Middle frontal gyrus (tissue), 1 donor: ENCODE measurements around the gene GAS7.
"Not testable (repeated sequence)": the region's sequence is repeated elsewhere in the genome, so short reads cannot be mapped to it uniquely, and the experiment has no call there.

Source experiments
- DNase-seq: peaks from one replicate; pipeline ENCODE4 v3.0.0-alpha.2; 2015; ENCODE audit warnings: low spot score; ENCODE audit errors: extremely low spot score

GAS7 gene

DNA sequence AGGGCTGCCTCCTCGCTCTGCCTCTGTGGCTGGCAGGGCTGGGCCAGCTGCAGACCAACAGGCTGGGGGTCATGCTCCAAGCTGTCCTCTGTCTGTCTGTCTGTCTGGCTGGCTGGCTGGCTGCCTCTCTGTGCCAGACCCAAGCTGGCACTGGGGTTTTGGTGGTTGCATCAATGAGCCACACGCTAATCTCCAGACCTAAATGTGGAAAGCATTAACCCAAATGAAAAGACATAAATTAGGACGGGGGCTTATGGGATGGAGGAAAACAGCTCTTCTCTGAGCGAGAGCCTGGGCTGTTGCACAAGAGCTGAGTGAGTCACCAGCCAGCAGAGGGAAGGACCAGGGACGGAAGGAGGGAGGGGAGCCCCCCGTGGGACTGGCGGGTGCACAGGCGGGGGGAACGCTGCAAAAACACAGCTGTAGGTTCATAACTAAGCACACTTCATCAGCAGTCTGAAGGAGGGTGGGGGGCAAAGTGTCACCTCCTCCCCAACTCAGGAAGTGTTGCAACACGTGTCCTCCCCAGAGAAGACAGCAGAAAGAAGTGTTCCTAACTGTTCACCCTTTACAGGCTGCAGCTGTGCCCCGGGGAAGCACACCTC lies 83.4 kb downstream of the GAS7 start:
- no peak for DNase-seq

DNA sequence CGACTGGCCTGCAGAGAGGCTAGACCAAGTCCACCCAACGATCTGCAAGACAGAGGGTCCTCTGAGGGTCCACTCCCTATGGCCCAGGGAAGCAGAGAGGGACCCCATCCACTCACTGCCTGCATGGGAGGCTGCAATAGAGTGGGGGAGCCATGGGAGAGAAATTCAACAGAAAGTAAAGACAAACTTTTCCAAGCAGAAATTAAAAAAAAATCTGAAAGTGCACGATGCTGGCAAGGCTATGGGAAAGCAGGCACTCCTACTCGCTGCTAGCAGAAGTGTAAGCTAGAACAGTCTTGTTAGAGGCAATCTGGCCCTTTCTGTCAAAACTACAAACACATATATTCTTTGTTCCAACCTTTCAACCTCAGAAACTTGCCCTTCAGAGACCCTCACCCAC lies 85.4 kb downstream of the GAS7 start:
- DNase-seq, result no peak

DNA sequence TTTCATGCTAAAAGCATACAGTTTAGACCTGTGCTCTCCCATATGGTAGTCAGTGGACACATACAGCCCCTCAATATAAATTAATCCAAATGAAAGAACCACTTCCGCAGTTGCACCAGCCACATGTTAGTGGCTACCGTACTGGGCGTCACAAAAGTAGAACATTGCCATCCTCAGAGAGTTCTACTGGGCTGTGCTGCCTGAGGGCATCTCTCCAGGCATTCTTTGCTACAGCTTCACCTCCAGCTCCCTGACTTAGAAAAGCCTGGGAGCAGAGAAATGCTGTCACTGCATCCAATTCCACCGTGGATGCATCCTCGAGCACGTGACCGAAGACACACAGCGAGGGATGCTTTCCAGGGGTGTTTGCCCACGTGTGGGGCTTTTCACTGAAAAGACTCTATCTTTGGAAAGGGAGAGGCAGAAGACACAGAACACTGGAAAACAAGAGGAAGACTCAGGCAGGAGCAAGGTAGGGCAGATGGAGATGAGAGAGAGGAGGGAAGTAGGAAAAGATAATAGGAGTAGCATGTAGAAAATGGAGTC lies 86.4 kb downstream of the GAS7 start:
- no peak for DNase-seq

DNA sequence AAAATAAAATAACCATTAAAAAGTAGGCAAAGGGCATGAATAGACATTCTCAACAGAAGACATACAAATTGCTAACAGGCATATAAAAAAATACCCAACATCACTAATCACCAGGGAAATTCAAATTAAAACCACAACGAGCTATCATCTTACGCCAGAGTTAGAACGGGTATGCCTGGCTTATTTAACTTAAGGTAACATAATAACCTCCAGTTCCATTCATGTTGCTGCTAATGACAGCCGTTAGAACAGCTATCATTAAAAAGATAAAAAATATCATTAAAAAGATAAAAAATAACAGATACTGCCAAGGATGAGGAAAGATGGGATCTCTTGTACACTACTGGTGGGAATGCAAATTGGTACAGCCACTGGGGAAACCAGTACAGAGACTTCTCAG lies 89.3 kb downstream of the GAS7 start:
- DNase-seq, result no peak

DNA sequence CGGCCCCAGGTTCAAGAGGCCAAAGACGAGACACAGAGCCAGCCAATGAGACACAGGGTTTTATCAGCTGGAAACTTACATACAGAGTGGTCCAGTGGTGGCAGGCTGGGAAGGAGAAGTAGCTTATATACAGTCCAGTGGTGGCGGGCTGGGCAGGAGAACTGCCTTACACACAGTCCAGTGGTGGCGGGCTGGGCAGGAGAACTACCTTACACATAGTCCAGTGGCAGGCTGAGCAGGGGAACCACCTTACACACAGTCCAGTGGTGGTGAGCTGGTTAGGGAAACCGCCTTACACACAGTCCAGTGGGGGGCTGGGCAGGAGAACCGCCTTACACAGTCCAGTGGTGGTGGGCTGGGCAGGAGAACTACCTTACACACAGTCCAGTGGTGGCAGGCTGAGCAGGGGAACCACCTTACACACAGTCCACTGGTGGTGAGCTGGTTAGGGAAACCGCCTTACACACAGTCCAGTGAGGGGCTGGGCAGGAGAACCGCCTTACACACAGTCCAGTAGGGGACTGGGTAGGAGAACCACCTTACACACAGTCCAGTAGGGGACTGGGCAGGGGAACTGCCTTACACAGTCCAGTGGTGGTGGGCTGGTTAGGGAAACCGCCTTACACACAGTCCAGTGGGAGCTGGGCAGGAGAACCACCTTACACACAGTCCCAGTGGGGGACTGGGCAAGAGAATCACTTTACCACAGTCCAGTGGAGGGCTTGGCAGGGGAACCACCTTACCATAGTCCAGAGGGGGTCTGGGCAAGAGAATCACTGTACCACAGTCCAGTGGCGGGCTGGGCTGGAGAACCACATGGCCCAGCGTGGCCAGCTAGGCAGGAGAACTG lies 90.9 kb downstream of the GAS7 start:
- DNase-seq, result no peak

DNA sequence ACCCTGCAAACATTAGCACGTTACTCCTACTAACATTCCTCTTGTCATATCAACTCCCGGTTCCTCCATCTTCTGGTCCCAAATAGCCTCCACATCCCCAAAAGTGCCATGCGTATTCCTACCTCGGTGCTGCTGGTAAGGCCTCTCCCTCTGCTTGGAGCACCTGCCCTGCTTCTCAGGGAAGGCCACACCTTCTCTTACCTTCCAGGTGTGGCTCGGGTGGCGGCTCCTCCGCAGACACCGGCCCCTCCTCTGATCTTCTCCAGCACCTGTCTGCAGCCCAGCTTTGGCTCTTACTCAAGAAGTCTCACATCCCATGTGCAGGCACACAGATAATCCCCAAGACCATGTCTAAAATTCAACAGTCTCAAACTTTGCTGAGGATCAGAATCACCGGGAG lies 92.3 kb downstream of the GAS7 start:
- DNase-seq, result no peak

DNA sequence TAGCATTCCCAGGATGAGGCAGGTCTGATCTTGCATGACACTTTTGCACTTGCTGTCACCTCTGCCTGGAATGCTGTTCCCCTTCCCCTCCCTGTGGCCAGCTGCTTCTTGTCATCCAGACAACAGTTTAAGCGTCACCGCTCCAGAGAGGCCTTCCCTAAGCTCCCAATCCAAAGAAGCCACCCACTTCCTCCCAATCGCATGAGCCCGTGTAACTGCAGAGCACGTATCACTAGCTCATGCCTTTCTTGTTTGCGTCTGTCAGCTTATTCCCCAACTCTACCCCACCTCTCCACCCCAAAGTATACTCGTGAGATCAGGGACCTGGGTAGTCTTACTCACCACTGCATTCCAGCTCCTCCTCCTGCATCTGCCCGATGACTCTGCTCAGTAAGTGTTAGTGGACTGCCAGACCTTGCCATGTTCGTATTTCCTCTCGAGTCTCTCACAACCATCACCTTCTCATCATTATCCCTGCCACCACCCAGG lies 92.8 kb downstream of the GAS7 start:
- no peak for DNase-seq

DNA sequence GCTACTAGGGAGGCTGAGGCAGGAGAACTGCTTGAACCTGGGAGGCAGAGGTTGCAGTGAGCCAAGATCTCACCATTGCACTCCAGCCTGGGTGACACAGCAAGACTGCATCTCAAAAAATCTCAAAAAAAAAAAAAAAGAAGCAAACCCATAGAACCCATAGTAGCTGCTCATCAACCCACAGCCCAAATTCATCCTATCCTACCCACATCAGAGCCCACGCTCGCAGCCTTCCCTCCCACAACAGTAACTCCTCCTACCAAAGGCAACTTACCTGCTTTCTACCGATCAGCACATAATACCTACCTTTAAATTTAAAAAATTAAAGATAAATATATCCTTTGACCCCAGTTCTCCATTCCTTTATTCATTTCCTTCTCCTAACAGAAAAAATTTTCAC lies 94.7 kb downstream of the GAS7 start:
- no peak for DNase-seq

DNA sequence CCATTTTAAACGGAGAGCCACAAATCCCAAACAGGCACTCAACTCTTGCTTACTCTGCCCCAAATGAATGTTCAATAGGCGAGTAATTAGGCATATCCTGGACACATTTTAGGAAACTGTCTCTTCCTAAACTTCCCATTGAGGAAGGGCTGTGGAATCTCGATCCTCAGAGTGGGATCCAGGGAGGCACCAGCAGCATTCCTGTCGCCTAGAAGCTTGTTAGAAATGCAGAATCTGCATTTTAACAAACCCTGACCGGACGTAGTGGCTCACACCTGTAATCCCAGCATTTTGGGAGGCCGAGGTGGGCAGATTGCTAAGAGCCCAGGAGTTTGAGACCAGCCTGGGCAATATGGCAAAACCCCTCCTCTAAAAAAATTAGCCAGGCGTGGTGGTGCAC lies 95.6 kb downstream of the GAS7 start:
- DNase-seq, result no peak

DNA sequence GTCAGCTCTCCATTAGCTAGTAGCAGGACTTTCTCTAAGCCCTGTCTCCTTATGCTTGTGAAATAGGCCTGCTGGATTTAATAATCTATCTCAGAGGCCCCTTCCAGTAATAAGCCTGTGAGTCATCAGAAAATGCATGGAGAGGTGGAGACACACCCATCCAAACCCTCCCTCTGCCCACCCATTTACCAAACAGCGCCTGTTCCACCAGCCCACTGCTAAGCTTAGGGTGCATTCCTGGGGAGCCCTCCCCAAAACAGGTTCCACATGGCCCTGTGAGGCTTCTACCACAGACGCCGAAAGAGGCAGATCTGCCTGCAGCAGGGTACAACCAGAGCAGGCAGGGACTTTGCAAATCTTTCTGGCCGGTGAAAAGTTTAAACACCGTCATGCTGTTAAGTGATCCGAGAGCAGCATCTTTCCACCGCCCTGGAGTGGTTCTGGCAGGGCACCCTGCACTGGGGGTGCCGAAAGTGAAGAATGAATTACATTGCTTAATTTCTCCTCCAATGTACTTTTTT lies 99.3 kb downstream of the GAS7 start:
- DNase-seq, result no peak

DNA sequence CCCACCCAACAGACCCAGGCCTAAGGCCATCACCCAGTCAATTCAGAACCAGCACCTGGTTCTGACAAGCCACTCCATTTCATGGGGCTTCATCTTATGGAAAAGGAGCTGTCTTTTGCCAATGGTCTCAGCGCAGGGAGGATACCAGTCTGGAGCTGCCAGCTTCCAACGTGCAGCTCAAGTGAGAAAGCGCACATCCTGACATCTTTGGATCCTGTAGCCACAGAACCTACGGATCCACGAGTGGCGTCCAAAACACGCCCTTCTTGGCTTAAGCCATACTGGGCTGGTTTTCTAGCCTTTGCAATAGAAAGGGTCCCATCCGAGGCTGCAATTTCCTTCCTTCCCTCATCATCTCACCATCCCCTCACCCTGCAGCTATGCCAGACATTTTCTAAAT lies 101.8 kb downstream of the GAS7 start:
- DNase-seq, result no peak

DNA sequence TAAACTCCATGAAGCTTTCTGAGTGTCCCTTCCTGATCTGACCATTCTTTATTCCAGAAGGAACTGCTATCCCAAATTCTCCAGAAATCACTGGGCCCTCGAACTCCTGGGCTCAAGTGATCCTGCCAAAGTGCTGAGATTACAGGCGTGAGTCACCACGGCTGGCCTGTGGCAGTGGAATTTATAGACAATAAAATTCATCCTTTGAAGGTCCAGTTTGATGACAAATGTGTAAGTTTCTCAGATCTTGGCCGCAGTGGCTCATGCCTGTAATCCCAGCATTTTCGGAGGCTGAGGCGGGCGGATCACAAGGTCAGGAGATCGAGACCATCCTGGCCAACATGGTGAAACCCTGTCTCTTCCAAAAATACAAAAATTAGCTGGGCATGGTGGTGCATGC lies 103.1 kb downstream of the GAS7 start:
- not testable (repeated sequence) for DNase-seq

DNA sequence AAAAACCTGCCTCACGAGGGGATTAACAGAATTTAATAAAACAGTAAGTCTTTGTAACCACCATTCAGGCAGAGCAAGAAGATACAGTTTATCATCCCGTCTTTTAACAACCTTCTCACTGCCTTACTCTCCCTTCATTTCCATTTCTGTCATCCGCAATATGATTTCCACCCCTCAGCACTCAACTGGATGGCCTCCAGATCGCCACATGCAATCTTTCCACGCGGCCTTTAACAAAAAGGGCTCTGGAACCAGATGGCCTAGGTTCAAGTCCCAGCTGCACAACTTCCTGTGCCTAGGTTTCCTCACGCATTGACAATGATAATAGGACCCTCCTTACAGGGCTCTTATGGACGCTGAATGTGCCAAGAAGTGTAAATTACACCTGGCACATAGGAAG lies 103.6 kb downstream of the GAS7 start:
- no peak for DNase-seq

DNA sequence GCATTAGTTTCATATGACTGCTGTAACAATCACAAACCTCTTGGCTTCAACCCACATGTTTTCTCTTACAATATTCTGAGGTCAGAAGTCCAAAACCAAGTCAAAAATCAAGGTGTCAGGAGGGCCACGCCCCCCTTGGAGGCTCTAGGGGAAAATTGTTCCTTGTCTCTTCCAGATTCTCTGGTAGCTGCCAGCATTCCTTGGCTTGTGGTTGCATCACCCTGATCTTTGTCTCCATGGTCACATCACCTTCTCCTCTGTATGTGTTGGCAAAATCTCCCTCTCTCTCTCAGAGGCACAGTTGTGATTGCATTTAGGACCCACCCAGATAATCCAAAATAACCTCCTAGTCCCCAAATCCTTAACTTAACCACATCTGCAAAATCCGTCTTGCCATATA lies 105.8 kb downstream of the GAS7 start:
- no peak for DNase-seq

DNA sequence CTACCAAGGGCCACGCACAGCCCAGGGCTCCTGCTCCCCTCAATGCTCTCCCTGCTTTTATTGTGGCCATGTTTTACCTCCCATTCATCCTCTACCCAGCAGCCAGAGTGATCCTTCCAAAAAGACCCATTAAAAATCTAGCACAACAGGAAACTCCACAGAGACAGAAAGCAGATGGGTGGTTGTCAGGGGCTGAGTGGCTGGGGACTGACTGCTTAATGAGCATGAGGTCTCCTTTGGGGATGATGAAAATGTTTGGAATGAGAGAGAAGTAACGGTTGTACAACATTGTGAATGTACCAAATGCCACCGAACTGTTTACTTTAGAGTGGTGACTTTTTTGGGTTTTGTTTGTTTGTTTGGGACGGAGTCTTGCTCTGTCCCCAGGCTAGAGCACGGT lies 107.4 kb downstream of the GAS7 start:
- no peak for DNase-seq

DNA sequence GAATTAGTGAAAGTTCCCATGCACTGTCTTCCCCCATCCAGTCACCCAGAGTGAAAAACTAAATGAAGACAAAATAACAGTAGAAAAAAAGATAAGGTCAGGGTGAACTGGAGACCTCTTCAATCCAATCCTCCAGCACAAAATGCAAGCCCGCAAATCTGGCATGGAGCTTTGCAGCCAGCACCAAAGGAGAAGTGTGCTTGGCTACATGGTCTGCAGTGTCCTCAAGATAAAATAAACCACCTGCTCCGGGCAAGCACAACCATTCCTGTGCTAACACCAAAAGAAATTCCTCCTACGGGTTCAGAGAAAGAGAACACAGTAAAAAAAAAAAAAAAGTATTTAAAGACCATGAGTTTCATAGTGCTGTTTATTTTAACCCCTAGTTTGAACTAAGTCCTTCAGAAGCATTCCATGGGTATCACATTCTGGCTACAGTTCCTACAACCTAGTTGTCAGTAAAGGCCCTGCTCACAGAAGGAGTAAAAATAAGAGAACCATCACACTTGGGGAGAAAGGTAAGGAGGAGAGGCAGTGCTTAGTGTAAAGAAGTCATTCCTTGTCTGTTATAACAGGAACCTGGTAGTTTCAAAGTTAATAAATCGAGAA lies 109.1 kb downstream of the GAS7 start:
- DNase-seq, result no peak

DNA sequence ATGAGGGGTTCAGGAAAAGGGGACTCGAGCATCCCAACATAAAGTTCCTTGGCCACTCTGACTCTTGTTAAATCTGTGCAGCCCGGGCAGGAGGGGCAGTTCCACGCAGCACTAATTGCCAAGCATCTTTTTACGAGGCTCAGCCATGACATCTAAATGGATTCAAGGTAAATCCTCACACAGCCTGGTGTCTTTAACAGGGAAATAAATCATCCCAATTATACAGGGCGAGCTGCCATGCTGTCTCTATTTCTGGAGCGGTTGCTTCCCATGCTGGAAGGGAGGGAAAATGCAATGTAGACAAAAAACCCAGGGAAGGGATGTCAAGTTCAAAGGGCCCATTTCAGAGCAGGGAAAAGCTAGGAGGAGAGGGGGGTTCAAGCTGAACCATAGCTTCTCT lies 110.0 kb downstream of the GAS7 start:
- DNase-seq, result no peak

DNA sequence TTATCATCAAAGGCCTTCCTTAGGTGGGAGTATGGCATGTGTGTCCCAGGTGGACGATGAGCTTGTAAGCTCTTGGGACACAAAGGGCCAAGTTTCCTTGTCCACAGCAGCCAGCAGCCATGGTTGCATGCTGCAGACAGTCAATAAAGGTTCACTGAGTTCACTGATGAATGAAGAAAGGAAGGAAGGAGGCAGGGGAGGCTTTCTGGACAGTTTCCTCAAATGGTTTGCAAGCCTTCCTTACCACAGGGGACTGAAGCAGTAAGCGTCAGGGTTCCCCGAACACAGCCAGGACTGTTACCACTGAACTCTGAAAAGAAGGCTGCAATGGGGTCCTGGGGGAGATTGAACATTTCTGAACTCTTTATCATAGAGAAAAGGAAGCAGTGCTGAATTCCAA lies 111.1 kb downstream of the GAS7 start:
- no peak for DNase-seq

DNA sequence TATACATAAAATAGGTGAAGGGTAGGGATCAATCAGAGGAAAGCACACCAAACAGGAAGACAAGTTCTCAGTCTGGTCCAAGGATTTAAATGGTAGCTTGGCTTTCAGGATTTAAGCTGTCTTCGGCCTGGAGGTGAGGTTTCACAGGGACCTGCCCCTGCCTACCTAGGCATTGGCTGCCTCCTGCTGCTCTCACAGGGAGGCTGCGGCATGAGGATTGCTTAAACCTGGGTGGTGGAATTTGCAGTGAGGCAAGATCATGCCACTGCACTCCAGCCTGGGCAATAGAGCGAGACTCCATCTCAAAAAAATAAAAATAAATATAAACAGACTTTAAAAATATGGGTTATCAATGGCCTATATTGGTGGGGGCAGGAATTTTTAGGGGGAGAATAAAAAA lies 114.5 kb downstream of the GAS7 start:
- DNase-seq, result no peak

DNA sequence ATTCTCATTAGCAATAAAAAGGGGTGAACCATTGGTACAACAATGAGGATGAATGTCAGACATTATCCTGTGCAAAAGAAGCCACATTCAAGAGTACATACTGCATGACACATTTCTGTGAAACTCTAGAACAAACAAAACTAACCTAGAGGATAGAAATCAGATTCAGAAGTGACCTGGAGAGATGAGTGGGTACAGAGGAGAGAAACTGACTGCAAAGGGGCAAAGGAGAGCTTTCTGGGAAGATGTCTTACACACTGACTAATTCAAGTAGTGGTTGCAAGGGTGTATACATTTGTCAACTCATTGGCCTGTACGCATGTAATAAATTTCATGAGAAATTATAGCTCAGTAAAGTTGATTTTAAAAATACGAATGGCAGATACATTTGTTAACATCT lies 115.6 kb downstream of the GAS7 start:
- no peak for DNase-seq

DNA sequence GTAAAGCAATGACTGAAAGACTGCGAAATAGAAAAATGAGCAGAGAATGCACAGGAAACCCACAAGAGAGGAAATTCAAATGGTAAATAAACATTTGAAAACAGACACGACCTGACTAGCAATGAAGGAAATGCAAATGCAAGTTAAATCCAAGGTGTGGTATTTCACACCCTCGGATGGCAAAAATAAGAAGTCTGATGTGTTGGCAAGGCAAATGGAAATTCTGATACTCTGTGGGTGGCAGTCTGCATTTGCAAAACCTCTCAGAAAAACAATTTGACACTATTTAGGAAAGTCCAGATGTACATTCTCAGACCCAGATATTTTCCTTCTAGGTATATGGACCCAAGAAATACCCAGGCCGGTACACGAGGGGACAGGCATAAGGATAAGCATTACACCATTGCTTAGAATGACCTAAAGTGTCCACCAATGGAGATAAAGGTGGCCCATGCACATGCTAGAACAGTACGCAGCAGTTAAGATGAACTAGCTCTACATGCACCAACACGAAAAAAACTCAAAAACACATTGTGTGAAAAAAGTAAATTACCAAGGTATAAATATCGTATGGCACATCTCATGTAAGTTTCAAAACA lies 116.7 kb downstream of the GAS7 start:
- DNase-seq, result no peak
